HEK293T (cell line): ENCODE data around the gene TNFRSF11A.

Experiments
- ARNT ChIP-seq: fragments of 450-650 bp; IDR thresholded peaks from 2 replicates; pipeline ENCODE4 v1.6.1; 2017; ENCODE audit warnings: mild to moderate bottlenecking
- BHLHE40 ChIP-seq: fragments of 450-650 bp; IDR thresholded peaks from 2 replicates; pipeline ENCODE4 v1.6.1; 2016; ENCODE audit warnings: mild to moderate bottlenecking, moderate library complexity, borderline replicate concordance
- ELF4 ChIP-seq: fragments of 450-650 bp; IDR thresholded peaks from 2 replicates; pipeline ENCODE4 v1.6.1; 2017; ENCODE audit warnings: antibody characterized with exemption
- FOXM1 ChIP-seq: fragments of 450-650 bp; IDR thresholded peaks from 2 replicates; pipeline ENCODE4 v1.6.1; 2017; ENCODE audit warnings: mild to moderate bottlenecking, borderline replicate concordance
- HDGF ChIP-seq: fragments of 450-650 bp; IDR thresholded peaks from 2 replicates; pipeline ENCODE4 v1.6.1; 2017; ENCODE audit warnings: antibody characterized with exemption, borderline replicate concordance
- SP1 ChIP-seq: fragments of 450-650 bp; IDR thresholded peaks from 2 replicates; pipeline ENCODE4 v1.6.1; 2017
- SUZ12 ChIP-seq: fragments of 450-650 bp; IDR thresholded peaks from 2 replicates; pipeline ENCODE4 v1.6.1; 2016; ENCODE audit warnings: mild to moderate bottlenecking
- TF ChIP-seq, protein P1 (sequence below): fragments of 450-650 bp; IDR thresholded peaks from 2 replicates; pipeline ENCODE4 v1.6.1; 2016

DNA sequence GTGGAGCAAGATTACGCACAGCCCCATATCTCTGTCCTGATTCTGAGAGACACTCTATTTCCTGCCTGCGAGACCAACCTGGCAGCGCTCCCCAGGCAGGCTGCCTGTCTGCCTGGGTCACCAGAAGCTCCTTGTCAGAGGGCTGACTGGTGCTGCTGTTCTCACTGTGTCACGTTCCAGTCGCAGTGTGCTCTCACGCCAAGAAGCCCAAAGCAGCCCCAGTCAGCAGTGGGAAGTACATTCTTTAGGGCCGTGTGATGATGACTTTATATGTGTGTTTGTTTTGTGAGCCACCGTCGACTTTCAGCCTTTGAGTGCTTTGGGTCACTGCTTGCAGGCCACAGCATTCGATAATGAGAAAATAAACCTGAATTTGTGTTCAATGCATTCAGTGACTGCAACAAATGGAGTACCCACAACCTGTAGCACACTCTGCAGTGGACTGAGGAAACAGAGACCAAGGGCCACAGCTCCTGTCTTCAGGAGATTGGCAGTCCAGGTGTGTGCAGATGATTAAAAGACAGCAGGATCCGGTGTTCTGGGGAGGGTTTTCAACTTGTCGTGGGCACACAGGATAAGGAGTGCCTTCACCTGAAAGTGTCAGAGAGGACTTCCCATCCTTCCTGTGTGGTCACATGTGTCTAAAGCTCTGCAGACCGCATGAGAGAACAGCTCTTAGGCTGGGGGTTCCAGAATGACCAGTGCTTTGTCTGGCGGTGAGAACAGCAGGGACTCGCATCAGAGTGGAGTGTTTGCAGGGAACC, 4.8 kb downstream of the TNFRSF11A start:
- TF ChIP-seq ARNT (no peak), FOXM1 (no peak), BHLHE40 (no peak), SP1 (no peak), HDGF (no peak), ELF4 (no peak), SUZ12 (no peak)
- TF ChIP-seq, protein P1, sequence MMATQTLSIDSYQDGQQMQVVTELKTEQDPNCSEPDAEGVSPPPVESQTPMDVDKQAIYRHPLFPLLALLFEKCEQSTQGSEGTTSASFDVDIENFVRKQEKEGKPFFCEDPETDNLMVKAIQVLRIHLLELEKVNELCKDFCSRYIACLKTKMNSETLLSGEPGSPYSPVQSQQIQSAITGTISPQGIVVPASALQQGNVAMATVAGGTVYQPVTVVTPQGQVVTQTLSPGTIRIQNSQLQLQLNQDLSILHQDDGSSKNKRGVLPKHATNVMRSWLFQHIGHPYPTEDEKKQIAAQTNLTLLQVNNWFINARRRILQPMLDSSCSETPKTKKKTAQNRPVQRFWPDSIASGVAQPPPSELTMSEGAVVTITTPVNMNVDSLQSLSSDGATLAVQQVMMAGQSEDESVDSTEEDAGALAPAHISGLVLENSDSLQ, result no peak
